Uterus (tissue), 2 donors: ENCODE data around the gene SLC26A2.

Source experiments
- CTCF ChIP-seq, 4 experiments: fragments of 200-600 bp in 2 of 4; fragments of 450-650 bp in 2 of 4; sonication (generic) in 2 of 4; IDR thresholded peaks; one replicate each; pipeline ENCODE4 v1.5.1; 2016 to 2019; ENCODE audit warnings: antibody characterized with exemption in 4 of 4, mild to moderate bottlenecking in 2 of 4, moderate library complexity in 1 of 4
- POLR2A ChIP-seq, 2 donors: fragments of 450-650 bp; IDR thresholded peaks; one replicate each; pipeline ENCODE4 v1.6.1; 2016; ENCODE audit warnings: antibody characterized with exemption in 2 of 2, mild to moderate bottlenecking in 1 of 2, moderate library complexity in 1 of 2

GRCh38 chr5:149999359-149999758 lies 38.8 kb downstream of the SLC26A2 start:
- TF ChIP-seq POLR2A (IDR thresholded peaks at IDR 0.05) (no peak), CTCF (IDR thresholded peaks at IDR 0.05) (no peak)
